Measurements from ENCODE around the gene CCT8.

- TF ChIP-seq CTCF (IDR thresholded peaks at IDR 0.05; ENCODE audit: control extremely low read depth in 1 of 3, insufficient read depth in 1 of 3, low read depth in 1 of 3, low read length in 3 of 3) (no peak), YY1 (IDR thresholded peaks at IDR 0.05; ENCODE audit: low read depth, low read length) (no peak), POLR2AphosphoS5 (IDR thresholded peaks at IDR 0.05; ENCODE audit: low read depth, low read length) (no peak), RNF2 (IDR thresholded peaks at IDR 0.05; ENCODE audit: borderline replicate concordance, low read depth, low read length, missing control alignments, poor library complexity, severe bottlenecking) (no peak), EP300 (IDR thresholded peaks at IDR 0.05; ENCODE audit: borderline replicate concordance in 1 of 2, low read depth in 2 of 2, low read length in 2 of 2) (no peak), EZH2 (IDR thresholded peaks at IDR 0.05; ENCODE audit: low read depth, low read length, severe bottlenecking) (no peak), SRF (IDR thresholded peaks at IDR 0.05; ENCODE audit: low read depth, low read length) (no peak), JUND (IDR thresholded peaks at IDR 0.05; ENCODE audit: low read length) (no peak), ATF3 (IDR thresholded peaks at IDR 0.05; ENCODE audit: insufficient read depth, low read depth, low read length) (no peak), SP1 (IDR thresholded peaks at IDR 0.05; ENCODE audit: low read depth, low read length) (no peak), MAX (IDR thresholded peaks at IDR 0.05) (no peak), POLR2A (IDR thresholded peaks at IDR 0.05; ENCODE audit: control extremely low read depth in 1 of 2, low read depth in 2 of 2, low read length in 2 of 2) (no peak), USF2 (IDR thresholded peaks at IDR 0.05; ENCODE audit: low read length) (no peak), ZNF274 (IDR thresholded peaks at IDR 0.05; ENCODE audit: borderline replicate concordance, extremely low read depth, low read length) (no peak)
These were observed 18.9 kb upstream of the CCT8 start for GRCh38 chr21:29092102-29092959.
